ENCODE measurements around the gene ACBD4.

DNA sequence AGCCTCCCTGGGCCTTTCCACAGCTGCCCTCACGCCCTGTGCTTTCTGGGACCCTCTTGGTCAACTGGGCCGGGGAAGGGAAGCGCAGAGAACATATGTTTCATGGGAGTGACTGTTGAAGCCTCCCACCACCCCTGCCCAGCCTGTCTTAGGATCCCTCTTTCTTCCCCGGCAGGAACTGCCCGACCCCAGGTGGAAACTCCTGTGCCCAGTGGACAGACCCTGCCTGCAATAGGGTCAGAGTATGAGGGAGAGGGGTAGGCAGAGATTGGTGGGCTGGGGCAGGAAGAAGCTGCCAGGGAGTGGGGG is 36.7 kb downstream of the ACBD4 start:
- TF ChIP-seq, protein P1, sequence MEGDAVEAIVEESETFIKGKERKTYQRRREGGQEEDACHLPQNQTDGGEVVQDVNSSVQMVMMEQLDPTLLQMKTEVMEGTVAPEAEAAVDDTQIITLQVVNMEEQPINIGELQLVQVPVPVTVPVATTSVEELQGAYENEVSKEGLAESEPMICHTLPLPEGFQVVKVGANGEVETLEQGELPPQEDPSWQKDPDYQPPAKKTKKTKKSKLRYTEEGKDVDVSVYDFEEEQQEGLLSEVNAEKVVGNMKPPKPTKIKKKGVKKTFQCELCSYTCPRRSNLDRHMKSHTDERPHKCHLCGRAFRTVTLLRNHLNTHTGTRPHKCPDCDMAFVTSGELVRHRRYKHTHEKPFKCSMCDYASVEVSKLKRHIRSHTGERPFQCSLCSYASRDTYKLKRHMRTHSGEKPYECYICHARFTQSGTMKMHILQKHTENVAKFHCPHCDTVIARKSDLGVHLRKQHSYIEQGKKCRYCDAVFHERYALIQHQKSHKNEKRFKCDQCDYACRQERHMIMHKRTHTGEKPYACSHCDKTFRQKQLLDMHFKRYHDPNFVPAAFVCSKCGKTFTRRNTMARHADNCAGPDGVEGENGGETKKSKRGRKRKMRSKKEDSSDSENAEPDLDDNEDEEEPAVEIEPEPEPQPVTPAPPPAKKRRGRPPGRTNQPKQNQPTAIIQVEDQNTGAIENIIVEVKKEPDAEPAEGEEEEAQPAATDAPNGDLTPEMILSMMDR (IDR thresholded peaks at IDR 0.05) = no peak
- TF ChIP-seq EP300 (IDR thresholded peaks at IDR 0.05) (no peak), POLR2A (IDR thresholded peaks at IDR 0.05) (no peak)

Data from upper lobe of left lung (tissue), 4 donors.